Measurements from ENCODE around the gene PNPLA2. TPM values are rescaled to one million over a fixed set of nuclear protein-coding genes. Genes with fewer than 3 reads are reported as not detected.

PNPLA2 gene
- polyA plus RNA-seq, 1 experiment = 17.3 TPM

DNA sequence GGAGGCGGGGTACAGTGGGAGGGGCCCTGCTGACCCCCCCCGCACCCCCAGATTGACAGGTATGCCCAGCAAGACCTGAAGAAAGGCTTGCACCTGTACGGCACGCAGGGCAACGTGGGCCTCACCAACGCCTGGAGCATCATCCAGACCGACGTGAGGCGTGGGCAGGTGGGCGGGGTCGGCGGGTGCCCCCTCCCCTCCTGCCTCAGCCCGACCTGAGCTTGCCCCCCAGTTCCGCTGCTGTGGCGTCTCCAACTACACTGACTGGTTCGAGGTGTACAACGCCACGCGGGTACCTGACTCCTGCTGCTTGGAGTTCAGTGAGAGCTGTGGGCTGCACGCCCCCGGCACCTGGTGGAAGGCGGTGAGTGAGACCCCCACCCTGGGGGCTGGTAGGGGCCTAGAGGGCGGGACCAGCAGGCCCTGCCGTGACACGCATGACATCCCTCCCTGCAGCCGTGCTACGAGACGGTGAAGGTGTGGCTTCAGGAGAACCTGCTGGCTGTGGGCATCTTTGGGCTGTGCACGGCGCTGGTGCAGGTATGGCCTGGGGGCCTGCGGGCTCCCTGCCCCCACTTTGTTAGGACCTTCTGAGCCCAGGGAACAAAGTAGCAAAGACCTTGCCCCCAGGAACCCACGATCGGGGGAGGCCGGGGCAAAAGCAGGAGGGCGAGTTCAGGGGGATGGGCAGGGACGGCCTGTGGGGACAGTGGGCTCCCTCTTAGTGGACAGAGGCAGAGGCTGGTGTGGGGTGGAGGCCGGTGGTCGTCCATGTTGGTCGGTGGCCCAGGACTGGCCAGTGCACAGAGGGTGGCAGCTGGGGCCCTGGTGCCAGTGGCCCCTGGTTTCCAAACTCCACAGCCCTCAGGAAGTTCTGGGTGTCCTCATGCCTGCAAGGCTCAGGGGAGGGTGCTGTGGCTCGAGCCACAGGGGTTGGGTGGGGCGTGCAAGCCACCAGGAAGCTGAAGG, 47.0 kb downstream of the PNPLA2 start:
- ChIA-PET POLR2A (interaction anchor here (1.3 to 1.8 kb wide), 2 partner anchors 9 to 19 kb away, joined by 3 to 4 read pairs; no protein-coding TSS in a partner anchor), CTCF (no interaction called here)
- no peaks in the 10 kb centered on the region; the same call in 1 of the 2 replicates for H3K9me3 ChIP-seq (ENCODE audit: control insufficient read depth, insufficient read depth, low read length)
- DNase-seq (ENCODE audit: low read depth, low spot score) = no peak
- no peaks in the 10 kb centered on the region for H3K27me3 ChIP-seq (ENCODE audit: control insufficient read depth, insufficient read depth, low read length)
- TF ChIP-seq, protein P1, sequence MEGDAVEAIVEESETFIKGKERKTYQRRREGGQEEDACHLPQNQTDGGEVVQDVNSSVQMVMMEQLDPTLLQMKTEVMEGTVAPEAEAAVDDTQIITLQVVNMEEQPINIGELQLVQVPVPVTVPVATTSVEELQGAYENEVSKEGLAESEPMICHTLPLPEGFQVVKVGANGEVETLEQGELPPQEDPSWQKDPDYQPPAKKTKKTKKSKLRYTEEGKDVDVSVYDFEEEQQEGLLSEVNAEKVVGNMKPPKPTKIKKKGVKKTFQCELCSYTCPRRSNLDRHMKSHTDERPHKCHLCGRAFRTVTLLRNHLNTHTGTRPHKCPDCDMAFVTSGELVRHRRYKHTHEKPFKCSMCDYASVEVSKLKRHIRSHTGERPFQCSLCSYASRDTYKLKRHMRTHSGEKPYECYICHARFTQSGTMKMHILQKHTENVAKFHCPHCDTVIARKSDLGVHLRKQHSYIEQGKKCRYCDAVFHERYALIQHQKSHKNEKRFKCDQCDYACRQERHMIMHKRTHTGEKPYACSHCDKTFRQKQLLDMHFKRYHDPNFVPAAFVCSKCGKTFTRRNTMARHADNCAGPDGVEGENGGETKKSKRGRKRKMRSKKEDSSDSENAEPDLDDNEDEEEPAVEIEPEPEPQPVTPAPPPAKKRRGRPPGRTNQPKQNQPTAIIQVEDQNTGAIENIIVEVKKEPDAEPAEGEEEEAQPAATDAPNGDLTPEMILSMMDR (IDR thresholded peaks at IDR 0.05; ENCODE audit: low read depth, low read length) = no peak
- H3K27ac ChIP-seq (ENCODE audit: low read depth, low read length) = no peak overlapping the region
- no peak overlapping the region for H3K4me3 ChIP-seq (ENCODE audit: low read depth, low read length)

DNA sequence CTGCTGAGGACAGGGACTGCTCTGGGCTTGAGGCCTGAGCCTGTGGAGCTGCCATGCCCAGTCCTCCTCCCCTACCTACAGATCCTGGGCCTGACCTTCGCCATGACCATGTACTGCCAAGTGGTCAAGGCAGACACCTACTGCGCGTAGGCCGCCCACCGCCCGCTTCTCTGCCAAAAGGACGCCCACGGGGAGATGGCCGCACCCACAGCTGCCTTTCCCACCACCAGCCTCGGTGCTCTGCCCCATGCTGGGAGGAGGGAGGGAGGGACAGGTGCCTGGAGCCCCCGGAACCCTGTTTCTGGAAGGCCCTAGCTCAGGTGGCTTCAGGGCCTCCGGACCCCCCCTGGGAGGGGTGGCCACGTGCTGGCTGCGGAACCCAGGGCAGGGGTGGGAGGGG, 47.8 kb downstream of the PNPLA2 start:
- H3K27ac ChIP-seq (ENCODE audit: low read depth, low read length) = no peak overlapping the region
- TF ChIP-seq, protein P1 (IDR thresholded peaks at IDR 0.05; ENCODE audit: low read depth, low read length) = no peak
- H3K4me3 ChIP-seq (ENCODE audit: low read depth, low read length) = no peak overlapping the region
- POLR2A ChIA-PET = interaction anchor here (1.2 to 1.8 kb wide), 3 partner anchors 8 to 48 kb away, joined by 3 to 4 read pairs (median 3); partner anchors contain the start of gene PNPLA2
- H3K27me3 ChIP-seq (ENCODE audit: control insufficient read depth, insufficient read depth, low read length) = no peaks in the 10 kb centered on the region
- CTCF ChIA-PET = no interaction called here
- no peaks in the 10 kb centered on the region; the same call in 1 of the 2 replicates for H3K9me3 ChIP-seq (ENCODE audit: control insufficient read depth, insufficient read depth, low read length)
- no peak for DNase-seq (ENCODE audit: low read depth, low spot score)

DNA sequence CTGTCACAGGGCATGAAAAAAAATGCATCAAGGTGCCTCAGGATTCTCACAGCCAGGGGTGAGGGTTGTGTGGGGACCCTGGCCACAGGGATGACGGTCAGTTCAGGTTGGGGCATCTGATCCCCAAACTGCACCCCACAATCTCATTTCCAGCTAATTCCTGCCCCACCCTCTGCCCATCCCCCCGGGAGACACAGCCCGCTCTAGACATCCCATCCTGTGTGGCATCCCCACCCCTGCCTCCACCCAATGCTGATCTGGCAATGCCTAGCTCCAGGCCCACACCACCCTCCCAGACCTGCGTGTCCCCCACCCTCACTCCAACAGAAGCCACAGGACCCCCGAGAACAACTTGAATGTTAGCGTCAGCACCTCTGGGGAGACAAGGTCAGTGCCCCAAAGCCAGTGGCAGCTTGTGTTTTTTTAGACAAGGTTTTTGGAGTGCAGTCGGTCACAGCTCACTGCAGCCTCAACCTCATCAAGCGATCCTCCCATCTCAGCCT, 49.2 kb downstream of the PNPLA2 start:
- Histone ChIP-seq H3K4me3 (ENCODE audit: low read depth, low read length) (no peak overlapping the region), H3K27me3 (ENCODE audit: control insufficient read depth, insufficient read depth, low read length) (no peaks in the 10 kb centered on the region), H3K9me3 (ENCODE audit: control insufficient read depth, insufficient read depth, low read length) (no peaks in the 10 kb centered on the region; the same call in 1 of the 2 replicates), H3K27ac (ENCODE audit: low read depth, low read length) (no peak overlapping the region)
- no peak for DNase-seq (ENCODE audit: low read depth, low spot score)
- ChIA-PET CTCF (no interaction called here), POLR2A (interaction anchor here (1.8 kb wide), 1 partner anchor 21 kb away, joined by 4 read pairs; no protein-coding TSS in a partner anchor)
- TF ChIP-seq, protein P1 (IDR thresholded peaks at IDR 0.05; ENCODE audit: low read depth, low read length) = no peak

DNA sequence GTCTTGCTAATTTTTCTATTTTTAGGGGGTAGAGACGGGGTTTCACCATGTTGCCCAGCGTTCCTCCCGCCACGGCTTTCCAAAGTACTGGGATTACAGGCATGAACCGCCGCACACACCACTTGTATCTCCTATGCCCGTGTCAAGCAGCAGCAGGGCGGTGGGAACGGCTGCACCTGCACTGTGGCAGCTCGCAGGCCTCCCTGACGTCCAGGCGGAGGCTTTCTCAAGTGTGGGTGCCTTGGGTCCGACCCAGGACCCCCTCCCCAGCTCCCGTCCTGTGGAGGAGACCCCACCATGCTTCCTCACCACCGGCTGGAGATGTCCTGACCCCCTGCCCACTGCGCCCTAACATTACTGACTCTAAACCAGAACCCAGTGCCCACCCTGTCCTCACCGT, 49.7 kb downstream of the PNPLA2 start:
- Histone ChIP-seq H3K27me3 (ENCODE audit: control insufficient read depth, insufficient read depth, low read length) (no peaks in the 10 kb centered on the region), H3K27ac (ENCODE audit: low read depth, low read length) (no peak overlapping the region), H3K4me3 (ENCODE audit: low read depth, low read length) (no peak overlapping the region), H3K9me3 (ENCODE audit: control insufficient read depth, insufficient read depth, low read length) (no peaks in the 10 kb centered on the region; the same call in 1 of the 2 replicates)
- ChIA-PET CTCF (no interaction called here), POLR2A (no interaction called here)
- DNase-seq (ENCODE audit: low read depth, low spot score) = no peak
- TF ChIP-seq, protein P1 (IDR thresholded peaks at IDR 0.05; ENCODE audit: low read depth, low read length) = no peak

DNA sequence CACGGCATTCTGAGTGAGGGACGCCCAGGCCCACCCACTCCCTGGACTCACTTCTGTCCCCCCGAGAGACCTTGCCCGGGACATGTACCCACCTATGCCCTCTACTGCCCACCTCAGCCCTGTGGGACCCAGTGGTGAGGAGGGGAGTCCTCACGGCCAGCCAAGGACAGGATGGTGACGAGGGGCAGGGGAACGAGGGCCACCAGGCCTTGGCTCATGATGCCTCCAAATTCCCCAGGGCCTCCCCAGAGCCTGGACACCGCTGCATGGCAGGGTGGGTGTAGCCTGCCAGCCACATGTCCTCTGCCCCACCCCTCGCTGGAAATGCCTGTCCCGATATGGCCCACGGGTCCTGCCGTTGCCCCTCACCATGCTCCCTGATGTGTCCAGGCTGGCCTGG, 50.1 kb downstream of the PNPLA2 start:
- ChIA-PET CTCF (no interaction called here), POLR2A (no interaction called here)
- H3K27ac ChIP-seq (ENCODE audit: low read depth, low read length) = no peak overlapping the region
- no peaks in the 10 kb centered on the region for H3K27me3 ChIP-seq (ENCODE audit: control insufficient read depth, insufficient read depth, low read length)
- H3K9me3 ChIP-seq (ENCODE audit: control insufficient read depth, insufficient read depth, low read length) = no peaks in the 10 kb centered on the region; the same call in 1 of the 2 replicates
- no peak overlapping the region for H3K4me3 ChIP-seq (ENCODE audit: low read depth, low read length)
- TF ChIP-seq, protein P1 (IDR thresholded peaks at IDR 0.05; ENCODE audit: low read depth, low read length) = no peak
- no peak for DNase-seq (ENCODE audit: low read depth, low spot score)
